Naive thymus-derived CD4-positive, alpha-beta T cell (primary cell): ENCODE data around the gene IER5. TPM values are rescaled to one million over a fixed set of nuclear protein-coding genes. Genes with fewer than 3 reads are reported as not detected.
A peak's percentile ranks its signal among the peaks of the same experiment; 100 is the strongest.

Experiments used
- ATAC-seq: fragments of 150-1000 bp; cut with Tn5 transposase; 2 replicates; pipeline ENCODE4 v1.10.0; 2021; ENCODE audit warnings: mild to moderate bottlenecking, moderate library complexity
- CTCF ChIA-PET: fragments of 350-600 bp; sonication (Branson Sonifier 250); formaldehyde crosslinking; loops from one replicate; lab custom pipeline; 2021; ENCODE audit warnings: antibody characterized with exemption; lab: Charles Lee
- POLR2A ChIA-PET: fragments of 350-600 bp; sonication (Branson Sonifier 250); formaldehyde crosslinking; loops from one replicate; lab custom pipeline; 2021; ENCODE audit warnings: antibody characterized with exemption, inconsistent platforms; lab: Charles Lee
- DNase-seq, 9 donors: peaks; one replicate each; pipeline versions ENCODE4 v3.0.0 to v3.0.0-alpha.2; 2020 to 2022; ENCODE audit warnings: mixed read lengths in 1 of 9
- H3K27ac ChIP-seq: one replicate; pipeline ENCODE4 v1.7.0; 2013; ENCODE audit warnings: mild to moderate bottlenecking, low read depth, low read length, moderate library complexity
- H3K27me3 ChIP-seq, 2 donors: one replicate each; pipeline ENCODE4 v1.7.0; 2013; ENCODE audit warnings: low read length in 2 of 2, mild to moderate bottlenecking in 2 of 2, moderate library complexity in 2 of 2; ENCODE audit not compliant: control insufficient read depth in 2 of 2, insufficient read depth in 2 of 2
- H3K36me3 ChIP-seq, 3 experiments: 1 replicate in 2 of 3; 2 replicates in 1 of 3; pipeline ENCODE4 v1.7.0; 2013; ENCODE audit warnings: low read length in 3 of 3, mild to moderate bottlenecking in 3 of 3, moderate library complexity in 1 of 3; ENCODE audit not compliant: insufficient read depth in 3 of 3, control insufficient read depth in 2 of 3
- H3K4me1 ChIP-seq, 2 donors: one replicate each; pipeline ENCODE4 v1.7.0; 2013; ENCODE audit warnings: low read length in 2 of 2, mild to moderate bottlenecking in 2 of 2, moderate library complexity in 1 of 2; ENCODE audit not compliant: control insufficient read depth in 2 of 2, insufficient read depth in 2 of 2
- H3K4me3 ChIP-seq: 2 replicates; pipeline ENCODE4 v1.7.0; 2013; ENCODE audit warnings: mild to moderate bottlenecking, low read length
- H3K9me3 ChIP-seq, 3 experiments: 1 replicate in 2 of 3; 2 replicates in 1 of 3; pipeline ENCODE4 v1.7.0; 2013; ENCODE audit warnings: low read length in 3 of 3; ENCODE audit not compliant: control insufficient read depth in 2 of 3
- H3K27ac Mint-ChIP-seq, 9 donors: one replicate each; pipeline ENCODE4 v1.8.0; 2020 to 2022; ENCODE audit warnings: mixed read lengths in 9 of 9, mild to moderate bottlenecking in 8 of 9, moderate library complexity in 5 of 9, inconsistent platforms in 2 of 9
- H3K27me3 Mint-ChIP-seq, 5 donors: one replicate each; pipeline ENCODE4 v1.8.0; 2021 to 2022; ENCODE audit warnings: mixed read lengths in 5 of 5, mild to moderate bottlenecking in 1 of 5
- H3K36me3 Mint-ChIP-seq, 5 donors: one replicate each; pipeline ENCODE4 v1.8.0; 2020 to 2022; ENCODE audit warnings: mixed read lengths in 5 of 5, mild to moderate bottlenecking in 3 of 5, inconsistent platforms in 1 of 5
- H3K4me1 Mint-ChIP-seq, 7 donors: one replicate each; pipeline ENCODE4 v1.8.0; 2020 to 2022; ENCODE audit warnings: mixed read lengths in 7 of 7, mild to moderate bottlenecking in 3 of 7, inconsistent platforms in 1 of 7
- H3K4me3 Mint-ChIP-seq, 10 donors: one replicate each; pipeline ENCODE4 v1.8.0; 2020 to 2022; ENCODE audit warnings: mild to moderate bottlenecking in 10 of 10, mixed read lengths in 10 of 10, moderate library complexity in 6 of 10, inconsistent platforms in 2 of 10
- H3K9me3 Mint-ChIP-seq, 11 donors: one replicate each; pipeline ENCODE4 v1.8.0; 2020 to 2022; ENCODE audit warnings: mixed read lengths in 11 of 11, mild to moderate bottlenecking in 4 of 11, inconsistent platforms in 1 of 11, moderate library complexity in 1 of 11
- intact Hi-C, 2 donors: fragments of 100-400 bp; cut with micrococcal nuclease; formaldehyde crosslinking; loops; one replicate each; pipeline ENCODE4 v1.15.1; 2023
- polyA plus RNA-seq, 2 donors: library from polyadenylated mRNA; unstranded; fragments of 300-500 nt; fragmentation: Illumina TruSeq; gene quantifications; one replicate each; pipeline ENCODE4 v1.2.3, GENCODE V29; 2021
- total RNA-seq, 6 experiments: library from RNA in 5 of 6; stranded (reverse) in 5 of 6; gene quantifications; 1 replicate in 5 of 6; 2 replicates in 1 of 6; pipeline ENCODE4 v1.2.3 and lab custom pipeline; 2021 to 2026

Gene IER5
- total and polyA plus RNA-seq, 7 experiments from 2014 or later = 2.1 to 86.9 (median 13.3) TPM

DNA sequence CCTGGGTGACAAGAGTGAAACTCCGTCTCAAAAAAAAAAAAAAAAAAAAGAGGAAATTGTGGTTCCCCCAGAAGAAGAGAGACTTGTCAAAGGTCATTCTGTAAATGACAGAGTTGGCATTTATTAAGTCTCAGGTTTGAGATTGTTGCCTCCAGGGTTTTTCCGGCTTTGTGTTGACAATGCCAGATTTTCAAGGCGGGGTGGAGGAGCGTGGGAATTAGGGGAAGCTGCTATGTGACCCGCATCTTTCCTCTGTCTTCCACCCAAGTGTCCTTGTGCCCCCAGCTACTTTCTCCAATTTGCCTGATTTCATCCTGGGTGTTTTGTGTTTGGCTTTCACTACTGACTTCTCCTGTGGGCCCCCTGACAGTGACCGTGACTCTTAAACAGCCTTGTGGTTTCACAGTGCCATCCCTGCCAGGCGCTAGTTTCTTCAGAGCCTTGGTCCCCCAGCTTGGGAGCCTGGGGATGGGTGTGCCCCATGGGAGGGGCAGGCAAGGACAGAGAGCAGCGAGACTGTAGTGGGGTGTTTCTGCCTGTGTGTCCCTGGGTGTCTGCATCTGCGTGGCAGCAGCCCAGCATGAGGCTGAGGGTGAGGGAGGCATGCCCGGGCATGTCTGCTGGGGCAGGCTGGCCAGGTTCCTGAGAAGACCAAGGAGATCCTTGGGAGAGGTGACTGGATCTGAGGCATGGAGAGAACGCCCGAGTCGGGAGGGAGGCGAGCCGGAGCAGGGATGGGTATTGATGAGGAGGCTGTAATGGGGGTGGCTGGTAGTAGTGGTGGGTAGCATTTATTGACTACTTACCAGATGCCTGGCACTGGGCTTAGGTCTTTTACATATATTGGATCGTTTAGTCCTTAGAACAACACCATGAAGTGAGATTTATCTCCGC, 46.3 kb downstream of the IER5 start:
- Histone ChIP-seq H3K27ac (no peak overlapping the region), H3K4me3 (peak overlapping the region; percentile 8), H3K36me3 (no peaks in the 10 kb centered on the region), H3K4me1 (peaks cover 9% of the 10 kb centered on the region in 2 donors), H3K9me3 (no peaks in the 10 kb centered on the region), H3K27me3 (no peaks in the 10 kb centered on the region)
- Mint-ChIP-seq H3K36me3 (peaks cover 0 to 4% (median 0%) of the 10 kb centered on the region in 5 donors), H3K27ac (peak overlapping the region in 7 of 9 donors; percentile 22 to 95 (median 64)), H3K27me3 (peaks cover 0 to 4% (median 0%) of the 10 kb centered on the region in 5 donors), H3K9me3 (no peaks in the 10 kb centered on the region), H3K4me1 (peaks cover 15 to 78% (median 34%) of the 10 kb centered on the region in 7 donors), H3K4me3 (peak overlapping the region in 6 of 10 donors; percentile 1 to 79 (median 54))
- DNase-seq = peak in 1 of 9 donors; percentile 37
- intact Hi-C loops = no loop called here
- ATAC-seq = peak; percentile 59
- ChIA-PET CTCF (interaction anchor here (0.5 to 1.7 kb wide), 4 partner anchors 9 to 54 kb away, joined by 3 to 4 read pairs (median 4); no protein-coding TSS in a partner anchor), POLR2A (interaction anchor here (2.3 kb wide), 1 partner anchor 45 kb away, joined by 9 read pairs; the partner anchor contains the start of gene IER5)

DNA sequence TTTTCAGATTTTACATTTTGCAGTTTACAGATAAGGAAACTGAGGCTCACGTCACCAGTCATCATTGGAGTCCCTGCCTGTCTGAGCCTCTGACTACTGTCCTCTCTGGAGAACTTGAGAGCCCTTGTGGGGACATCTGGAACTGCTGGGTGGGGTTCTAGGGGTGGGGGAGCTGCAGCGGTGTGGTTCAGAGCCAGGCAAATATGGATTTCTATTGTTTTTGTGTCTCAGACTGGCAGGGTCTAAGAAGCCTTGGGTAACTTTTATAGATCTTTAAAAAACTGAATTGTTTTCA, 46.9 kb downstream of the IER5 start:
- no peak overlapping the region for H3K27ac ChIP-seq
- DNase-seq = no peak
- POLR2A ChIA-PET = interaction anchor here (0.9 to 2.3 kb wide), 3 partner anchors 23 to 46 kb away, joined by 3 to 9 read pairs (median 4); partner anchors contain the start of gene IER5
- peak overlapping the region in 4 of 9 donors; percentile 34 to 95 (median 58) for H3K27ac Mint-ChIP-seq
- H3K27me3 ChIP-seq = no peaks in the 10 kb centered on the region
- peak; percentile 37 for ATAC-seq
- intact Hi-C loops = no loop called here
- H3K36me3 ChIP-seq = no peaks in the 10 kb centered on the region
- H3K36me3 Mint-ChIP-seq = peaks cover 0 to 4% (median 0%) of the 10 kb centered on the region in 5 donors
- peaks cover 9% of the 10 kb centered on the region in 2 donors for H3K4me1 ChIP-seq
- no peaks in the 10 kb centered on the region for H3K9me3 ChIP-seq
- peaks cover 16 to 78% (median 30%) of the 10 kb centered on the region in 7 donors for H3K4me1 Mint-ChIP-seq
- H3K27me3 Mint-ChIP-seq = peaks cover 0 to 4% (median 0%) of the 10 kb centered on the region in 5 donors
- H3K4me3 Mint-ChIP-seq = peak overlapping the region in 2 of 10 donors; percentile 1 to 79
- CTCF ChIA-PET = interaction anchor here (0.7 to 1.5 kb wide), 2 partner anchors 31 to 51 kb away, joined by 3 to 4 read pairs; no protein-coding TSS in a partner anchor
- no peaks in the 10 kb centered on the region for H3K9me3 Mint-ChIP-seq
- H3K4me3 ChIP-seq = no peak overlapping the region

DNA sequence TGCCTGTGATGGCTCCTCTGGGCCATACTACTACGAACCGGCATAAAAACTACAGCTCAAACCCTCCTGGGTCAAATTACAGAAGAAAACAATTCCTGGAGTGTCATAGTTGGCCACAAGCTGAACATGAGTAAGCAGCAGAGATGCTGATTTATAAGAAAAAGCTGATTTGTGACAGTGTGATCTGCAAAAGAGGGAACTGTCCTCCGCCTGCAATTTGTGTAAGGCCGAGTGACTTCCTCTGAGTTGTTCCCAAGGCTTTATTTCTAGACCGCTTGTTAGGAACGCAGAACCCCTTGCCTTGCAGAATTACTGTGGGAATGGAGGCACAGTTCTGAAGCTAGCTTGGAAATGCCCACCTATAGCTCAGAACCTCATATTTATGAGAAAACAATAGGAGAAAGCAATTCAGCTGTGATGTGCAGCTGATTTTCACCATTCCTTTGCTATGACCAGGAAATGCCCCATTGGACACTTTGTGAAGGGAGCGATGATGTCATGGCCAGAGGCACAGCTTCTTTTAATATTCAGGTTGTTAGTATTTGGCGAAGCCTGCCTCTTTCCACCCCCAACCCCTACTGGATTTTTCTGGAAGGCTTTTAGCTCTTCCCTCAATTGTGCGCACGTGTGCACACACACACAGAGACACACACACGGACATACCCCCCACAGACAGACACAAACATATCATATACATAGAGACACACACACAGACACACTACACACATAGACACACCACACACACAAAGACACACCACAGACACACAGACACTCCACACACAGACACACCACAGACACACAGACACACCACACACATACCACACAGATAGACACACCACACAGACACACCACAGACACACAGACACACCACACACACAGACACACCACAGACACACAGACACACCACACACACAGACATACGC, 47.6 kb downstream of the IER5 start:
- Mint-ChIP-seq H3K4me3 (peak overlapping the region in 1 of 10 donors; percentile 11), H3K27ac (peak overlapping the region in 2 of 9 donors; percentile 53 to 95), H3K27me3 (peaks cover 0 to 2% (median 0%) of the 10 kb centered on the region in 5 donors), H3K36me3 (peaks cover 0 to 4% (median 0%) of the 10 kb centered on the region in 5 donors), H3K4me1 (peaks cover 22 to 80% (median 36%) of the 10 kb centered on the region in 7 donors), H3K9me3 (no peaks in the 10 kb centered on the region)
- Histone ChIP-seq H3K27me3 (no peaks in the 10 kb centered on the region), H3K4me1 (peaks cover 9% of the 10 kb centered on the region in 2 donors), H3K36me3 (no peaks in the 10 kb centered on the region), H3K27ac (no peak overlapping the region), H3K4me3 (no peak overlapping the region), H3K9me3 (no peaks in the 10 kb centered on the region)
- DNase-seq (no peak), ATAC-seq (peak; percentile 64)
- intact Hi-C loops = no loop called here
- CTCF ChIA-PET = interaction anchor here (0.5 to 1.5 kb wide), 4 partner anchors 30 to 97 kb away, joined by 3 to 4 read pairs (median 4); no protein-coding TSS in a partner anchor
- POLR2A ChIA-PET = interaction anchor here (0.5 to 2.3 kb wide), 4 partner anchors 22 to 58 kb away, joined by 3 to 9 read pairs (median 4); partner anchors contain the start of gene IER5

DNA sequence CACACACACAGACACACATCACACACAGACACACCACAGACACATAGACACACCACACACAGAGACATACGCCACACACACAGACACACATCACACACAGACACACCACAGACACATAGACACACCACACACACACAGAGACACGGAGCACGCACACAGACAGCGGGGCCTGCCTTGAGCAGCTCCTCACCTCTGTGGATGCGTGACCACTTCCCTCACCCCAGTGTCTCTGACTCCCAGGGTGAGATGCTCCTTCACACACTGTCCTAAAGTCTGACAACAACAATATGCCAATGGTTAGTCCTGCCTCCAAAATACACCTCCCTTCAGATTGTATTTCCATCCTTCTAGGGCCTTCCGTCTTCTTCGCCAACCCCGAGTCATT, 48.2 kb downstream of the IER5 start:
- no peak for DNase-seq
- peaks cover 22 to 83% (median 39%) of the 10 kb centered on the region in 7 donors for H3K4me1 Mint-ChIP-seq
- CTCF ChIA-PET = interaction anchor here (1.2 kb wide), 1 partner anchor 51 kb away, joined by 4 read pairs; no protein-coding TSS in a partner anchor

DNA sequence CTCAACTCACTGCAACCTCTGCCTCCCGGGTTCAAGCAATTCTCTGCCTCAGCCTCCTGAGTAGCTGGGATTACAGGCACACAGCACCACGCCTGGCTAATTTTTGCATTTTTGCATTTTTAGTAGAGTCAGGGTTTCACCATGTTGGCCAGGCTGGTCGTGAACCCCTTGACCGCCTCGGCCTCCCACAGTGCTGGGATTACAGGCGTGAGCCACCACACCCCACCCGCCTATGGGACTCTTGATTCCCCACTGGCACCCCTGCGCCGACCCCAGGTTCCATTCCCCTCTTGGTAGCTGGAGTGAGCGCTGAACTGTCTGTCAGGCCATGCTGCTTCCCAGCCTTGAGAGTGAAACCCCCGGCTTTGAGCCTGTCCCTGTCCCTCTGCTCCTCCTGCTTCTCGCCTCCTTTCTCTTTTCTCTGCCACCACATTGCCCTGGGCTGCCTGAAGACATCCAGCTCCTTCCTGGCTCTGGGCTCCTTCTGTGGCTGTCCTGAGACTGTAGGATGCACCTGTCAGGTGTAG, 48.8 kb downstream of the IER5 start:
- Mint-ChIP-seq H3K4me1 (peaks cover 23 to 88% (median 41%) of the 10 kb centered on the region in 7 donors), H3K9me3 (no peaks in the 10 kb centered on the region), H3K27me3 (no peaks in the 10 kb centered on the region), H3K4me3 (no peak overlapping the region), H3K27ac (peak overlapping the region in 1 of 9 donors; percentile 43), H3K36me3 (peaks cover 0 to 4% (median 0%) of the 10 kb centered on the region in 5 donors)
- H3K4me3 ChIP-seq = no peak overlapping the region
- no peaks in the 10 kb centered on the region for H3K36me3 ChIP-seq
- H3K27ac ChIP-seq = no peak overlapping the region
- DNase-seq (no peak), ATAC-seq (no peak)
- no peaks in the 10 kb centered on the region for H3K27me3 ChIP-seq
- peaks cover 17 to 19% of the 10 kb centered on the region in 2 donors for H3K4me1 ChIP-seq
- H3K9me3 ChIP-seq = no peaks in the 10 kb centered on the region
- intact Hi-C loops = no loop called here
- POLR2A ChIA-PET = interaction anchor here (0.9 kb wide), 2 partner anchors 23 to 50 kb away, joined by 3 read pairs; no protein-coding TSS in a partner anchor
- CTCF ChIA-PET = no interaction called here

More for the DNA sequence above, 48.2 kb downstream of the IER5 start:
- Mint-ChIP-seq H3K9me3 (no peaks in the 10 kb centered on the region), H3K4me3 (peak overlapping the region in 1 of 10 donors; percentile 11), H3K36me3 (peaks cover 0 to 4% (median 0%) of the 10 kb centered on the region in 5 donors), H3K27me3 (no peaks in the 10 kb centered on the region), H3K27ac (peak overlapping the region in 2 of 9 donors; percentile 32 to 83)
- intact Hi-C loops = no loop called here
- Histone ChIP-seq H3K9me3 (no peaks in the 10 kb centered on the region), H3K36me3 (no peaks in the 10 kb centered on the region), H3K4me1 (peaks cover 14% of the 10 kb centered on the region in 2 donors), H3K27ac (no peak overlapping the region), H3K27me3 (no peaks in the 10 kb centered on the region), H3K4me3 (no peak overlapping the region)
- POLR2A ChIA-PET = interaction anchor here (0.9 to 2.3 kb wide), 3 partner anchors 24 to 49 kb away, joined by 3 to 9 read pairs (median 3); partner anchors contain the start of gene IER5
- ATAC-seq = no peak
